Measurements from ENCODE around the gene TTLL9. TPM values are rescaled to one million over a fixed set of nuclear protein-coding genes. Genes with fewer than 3 reads are reported as not detected.

TTLL9 gene
- polyA plus RNA-seq, 3 donors: 0.21 TPM; not detected in 2

GRCh38 chr20:31988430-31989015 lies 118.1 kb downstream of the TTLL9 start:
- Histone ChIP-seq H3K4me3 (replicated peaks in 1 of 3; ENCODE audit: low read depth in 2 of 3, low read length in 3 of 3) (no peak overlapping the region), H3K36me3 (replicated peaks in 1 of 2; ENCODE audit: control insufficient read depth in 1 of 2, insufficient read depth in 2 of 2, low read length in 2 of 2) (no peaks in the 10 kb centered on the region), H2AFZ (ENCODE audit: insufficient read depth, low read depth, low read length, poor library complexity, severe bottlenecking) (no peak overlapping the region), H3K27ac (ENCODE audit: low read depth in 1 of 2, low read length in 2 of 2) (no peak overlapping the region), H4K20me1 (ENCODE audit: insufficient read depth, low read length) (no peaks in the 10 kb centered on the region), H3K4me1 (ENCODE audit: control insufficient read depth in 1 of 2, insufficient read depth in 2 of 2, low read length in 2 of 2) (no peaks in the 10 kb centered on the region), H3K9me3 (replicated peaks in 1 of 2; ENCODE audit: control insufficient read depth in 1 of 2, insufficient read depth in 1 of 2, low read length in 2 of 2) (no peaks in the 10 kb centered on the region), H3K4me2 (replicated peaks; ENCODE audit: extremely low read depth, low read length, poor library complexity, severe bottlenecking) (no peak overlapping the region), H3K9ac (ENCODE audit: insufficient read depth, low read length, poor library complexity, severe bottlenecking) (no peak overlapping the region), H3K27me3 (ENCODE audit: control insufficient read depth in 2 of 2, insufficient read depth in 2 of 2, low read length in 2 of 2) (peaks cover 0 to 11% of the 10 kb centered on the region in 2 donors), H3K79me2 (ENCODE audit: insufficient read depth, low read length) (no peaks in the 10 kb centered on the region)
- WGBS (ENCODE audit: insufficient coverage): 94% methylated on average over 3 of the region's 5 CpGs
- no peak for TF ChIP-seq CTCF (IDR thresholded peaks at IDR 0.05)
- no peak for DNase-seq
- no peak overlapping the region for H3K4me3 Mint-ChIP-seq
- intact Hi-C loops (cut with micrococcal nuclease): no loop called here
- no peaks in the 10 kb centered on the region for H3K36me3 Mint-ChIP-seq
- peak overlapping the region in 1 of 7 donors; percentile 15 for H3K27ac Mint-ChIP-seq
- H3K9me3 Mint-ChIP-seq: no peaks in the 10 kb centered on the region
- H3K4me1 Mint-ChIP-seq: no peaks in the 10 kb centered on the region
- peaks cover 14 to 19% (median 18%) of the 10 kb centered on the region in 3 donors for H3K27me3 Mint-ChIP-seq (ENCODE audit: low read depth in 3 of 3)

GRCh38 chr20:31989030-31989645 lies 118.7 kb downstream of the TTLL9 start:
- no peaks in the 10 kb centered on the region for H3K4me1 Mint-ChIP-seq
- intact Hi-C loops (cut with micrococcal nuclease): no loop called here
- peaks cover 0 to 2% (median 0%) of the 10 kb centered on the region in 7 donors for H3K9me3 Mint-ChIP-seq

More at GRCh38 chr20:31989030-31989645, 118.7 kb downstream of the TTLL9 start:
- 90% methylated on average over 7 of the region's 8 CpGs for WGBS (ENCODE audit: insufficient coverage)
- Mint-ChIP-seq H3K4me3 (no peak overlapping the region), H3K36me3 (no peaks in the 10 kb centered on the region), H3K27me3 (ENCODE audit: low read depth in 3 of 3) (peaks cover 18 to 24% (median 23%) of the 10 kb centered on the region in 3 donors), H3K27ac (peak overlapping the region in 1 of 7 donors; percentile 15)
- Histone ChIP-seq H3K4me2 (replicated peaks; ENCODE audit: extremely low read depth, low read length, poor library complexity, severe bottlenecking) (no peak overlapping the region), H4K20me1 (ENCODE audit: insufficient read depth, low read length) (no peaks in the 10 kb centered on the region), H3K4me3 (replicated peaks in 1 of 3; ENCODE audit: low read depth in 2 of 3, low read length in 3 of 3) (no peak overlapping the region), H3K4me1 (ENCODE audit: control insufficient read depth in 1 of 2, insufficient read depth in 2 of 2, low read length in 2 of 2) (no peaks in the 10 kb centered on the region), H2AFZ (ENCODE audit: insufficient read depth, low read depth, low read length, poor library complexity, severe bottlenecking) (no peak overlapping the region), H3K9ac (ENCODE audit: insufficient read depth, low read length, poor library complexity, severe bottlenecking) (no peak overlapping the region), H3K27ac (ENCODE audit: low read depth in 1 of 2, low read length in 2 of 2) (no peak overlapping the region), H3K36me3 (replicated peaks in 1 of 2; ENCODE audit: control insufficient read depth in 1 of 2, insufficient read depth in 2 of 2, low read length in 2 of 2) (no peaks in the 10 kb centered on the region), H3K27me3 (ENCODE audit: control insufficient read depth in 2 of 2, insufficient read depth in 2 of 2, low read length in 2 of 2) (peaks cover 6 to 17% of the 10 kb centered on the region in 2 donors), H3K9me3 (replicated peaks in 1 of 2; ENCODE audit: control insufficient read depth in 1 of 2, insufficient read depth in 1 of 2, low read length in 2 of 2) (no peaks in the 10 kb centered on the region), H3K79me2 (ENCODE audit: insufficient read depth, low read length) (no peaks in the 10 kb centered on the region)
- TF ChIP-seq CTCF (IDR thresholded peaks at IDR 0.05): no peak
- DNase-seq: no peak

Data from CD14-positive monocyte (primary cell).